Right lobe of liver (tissue), 6 donors: ENCODE results near the gene SLC17A7. TPM values are rescaled to one million over a fixed set of nuclear protein-coding genes. Genes with fewer than 3 reads are reported as not detected.

Experiments used
- ATAC-seq, 4 donors: fragments of 200-7000 bp; cut with Tn5 transposase; one replicate each; pipeline ENCODE4 v1.9.1; 2020; ENCODE audit warnings: mild to moderate bottlenecking in 4 of 4, moderate library complexity in 4 of 4
- DNase-seq, 3 donors: peaks; one replicate each; pipeline ENCODE4 v3.0.0-alpha.2; 2020
- H3K27ac ChIP-seq, 3 donors: fragments of 200-600 bp; one replicate each; pipeline ENCODE4 v1.8.0; 2022
- H3K27me3 ChIP-seq, 2 donors: fragments of 200-600 bp; one replicate each; pipeline ENCODE4 v1.8.0; 2022
- H3K36me3 ChIP-seq, 4 donors: fragments of 200-600 bp; sonication (generic) in 1 of 4; one replicate each; pipeline versions ENCODE4 v1.5.1 to v1.8.0; 2017 to 2022; ENCODE audit warnings: control low read depth in 1 of 4
- H3K4me1 ChIP-seq, 4 donors: fragments of 200-600 bp; sonication (generic) in 1 of 4; one replicate each; pipeline versions ENCODE4 v1.5.1 to v1.8.0; 2017 to 2022; ENCODE audit warnings: control low read depth in 1 of 4
- H3K4me3 ChIP-seq, 3 donors: fragments of 200-600 bp; one replicate each; pipeline ENCODE4 v1.8.0; 2022
- H3K9me3 ChIP-seq, 4 donors: fragments of 200-600 bp; sonication (generic) in 1 of 4; one replicate each; pipeline versions ENCODE4 v1.5.1 to v1.8.0; 2017 to 2022; ENCODE audit warnings: control low read depth in 1 of 4
- POLR2A ChIP-seq: fragments of 450-650 bp; IDR thresholded peaks from one replicate; pipeline ENCODE4 v1.6.1; 2017; ENCODE audit warnings: antibody characterized with exemption, mild to moderate bottlenecking
- WGBS: methylation state at CpG from one replicate; pipeline ENCODE4 v1.1.6; 2018; ENCODE audit warnings: low coverage, low lambda C conversion rate; ENCODE audit not compliant: insufficient coverage; ENCODE audit errors: missing lambda C conversion rate; 5-methylcytosine and 5-hydroxymethylcytosine counted together
- intact Hi-C, 2 donors: fragments of 100-400 bp; cut with DNase I; formaldehyde crosslinking; loops; one replicate each; pipeline versions ENCODE4 v1.11.2 to v1.14.1; 2022
- total RNA-seq, 6 experiments: library from RNA; depleted of rRNA in 2 of 6; stranded (reverse); fragments of >200 nt in 2 of 6; fragmentation: NEBNext Ultra II Directional in 3 of 6; extraction: Animal tissue kit (Norgen Biotek cat#: 25700) in 3 of 6; gene quantifications; one replicate each; pipeline versions ENCODE4 v1.1.0 to v1.2.4, GENCODE V29; 2016 to 2023
- TF ChIP-seq, protein P1 (sequence below), 4 donors: fragments of 200-600 bp in 3 of 4; fragments of 450-650 bp in 1 of 4; IDR thresholded peaks; one replicate each; pipeline versions ENCODE4 v1.5.1 to v1.8.0; 2016 to 2022; ENCODE audit warnings: antibody characterized with exemption in 4 of 4, mild to moderate bottlenecking in 2 of 4
- donor health status: DM: no; HTN: yes; CAD: no.
- donor health status: DM: no; HTN: no; CAD: no.
- donor health status: DM: no; HTN: no; CAD: no.
- donor health status: DM: no; HTN: yes; CAD: no.
- donor health status: DM: no; HTN: yes; CAD: no.

The SLC17A7 gene
- total RNA-seq, 6 experiments from 2014 or later, result 0.13 TPM; not detected in 5

- H3K36me3 ChIP-seq, result no peaks in the 10 kb centered on the region
- peaks cover 9 to 23% of the 10 kb centered on the region in 2 donors for H3K27me3 ChIP-seq
- WGBS, result 3% methylated on average over 3 of the region's 3 CpGs
- H3K9me3 ChIP-seq, result no peaks in the 10 kb centered on the region
- H3K4me3 ChIP-seq, result no peak overlapping the region
- TF ChIP-seq POLR2A, result no peak
- TF ChIP-seq, protein P1, sequence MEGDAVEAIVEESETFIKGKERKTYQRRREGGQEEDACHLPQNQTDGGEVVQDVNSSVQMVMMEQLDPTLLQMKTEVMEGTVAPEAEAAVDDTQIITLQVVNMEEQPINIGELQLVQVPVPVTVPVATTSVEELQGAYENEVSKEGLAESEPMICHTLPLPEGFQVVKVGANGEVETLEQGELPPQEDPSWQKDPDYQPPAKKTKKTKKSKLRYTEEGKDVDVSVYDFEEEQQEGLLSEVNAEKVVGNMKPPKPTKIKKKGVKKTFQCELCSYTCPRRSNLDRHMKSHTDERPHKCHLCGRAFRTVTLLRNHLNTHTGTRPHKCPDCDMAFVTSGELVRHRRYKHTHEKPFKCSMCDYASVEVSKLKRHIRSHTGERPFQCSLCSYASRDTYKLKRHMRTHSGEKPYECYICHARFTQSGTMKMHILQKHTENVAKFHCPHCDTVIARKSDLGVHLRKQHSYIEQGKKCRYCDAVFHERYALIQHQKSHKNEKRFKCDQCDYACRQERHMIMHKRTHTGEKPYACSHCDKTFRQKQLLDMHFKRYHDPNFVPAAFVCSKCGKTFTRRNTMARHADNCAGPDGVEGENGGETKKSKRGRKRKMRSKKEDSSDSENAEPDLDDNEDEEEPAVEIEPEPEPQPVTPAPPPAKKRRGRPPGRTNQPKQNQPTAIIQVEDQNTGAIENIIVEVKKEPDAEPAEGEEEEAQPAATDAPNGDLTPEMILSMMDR (IDR thresholded peaks at IDR 0.05), result no peak
- DNase-seq (no peak), ATAC-seq (no peak)
- intact Hi-C loops, result no loop called here
- peaks cover 0 to 7% (median 0%) of the 10 kb centered on the region in 4 donors for H3K4me1 ChIP-seq
- H3K27ac ChIP-seq, result no peak overlapping the region
Observed at GRCh38 chr19:49423985-49424303, 17.4 kb downstream of the SLC17A7 start.

GRCh38 chr19:49423071-49423984 lies 18.0 kb downstream of the SLC17A7 start, which contains the start of gene PTH2:
PTH2 (minus strand) TSS chr19:49423441; CDS start chr19:49423339, 102 bp downstream.
- Histone ChIP-seq H3K27ac (no peak within 1 kb of the TSS), H3K4me1 (peaks cover 0 to 7% (median 0%) of the 10 kb centered on the region in 4 donors), H3K9me3 (no peaks in the 10 kb centered on the region), H3K27me3 (peaks cover 9 to 23% of the 10 kb centered on the region in 2 donors), H3K36me3 (no peaks in the 10 kb centered on the region), H3K4me3 (no peak within 1 kb of the TSS)
- DNase-seq, result no peak
- intact Hi-C loops, result no loop called here
- ATAC-seq, result no peak
- no peak for TF ChIP-seq POLR2A
- TF ChIP-seq, protein P1 (IDR thresholded peaks at IDR 0.05), result no peak
- 7% methylated on average over 19 of the region's 42 CpGs for WGBS

DNA sequence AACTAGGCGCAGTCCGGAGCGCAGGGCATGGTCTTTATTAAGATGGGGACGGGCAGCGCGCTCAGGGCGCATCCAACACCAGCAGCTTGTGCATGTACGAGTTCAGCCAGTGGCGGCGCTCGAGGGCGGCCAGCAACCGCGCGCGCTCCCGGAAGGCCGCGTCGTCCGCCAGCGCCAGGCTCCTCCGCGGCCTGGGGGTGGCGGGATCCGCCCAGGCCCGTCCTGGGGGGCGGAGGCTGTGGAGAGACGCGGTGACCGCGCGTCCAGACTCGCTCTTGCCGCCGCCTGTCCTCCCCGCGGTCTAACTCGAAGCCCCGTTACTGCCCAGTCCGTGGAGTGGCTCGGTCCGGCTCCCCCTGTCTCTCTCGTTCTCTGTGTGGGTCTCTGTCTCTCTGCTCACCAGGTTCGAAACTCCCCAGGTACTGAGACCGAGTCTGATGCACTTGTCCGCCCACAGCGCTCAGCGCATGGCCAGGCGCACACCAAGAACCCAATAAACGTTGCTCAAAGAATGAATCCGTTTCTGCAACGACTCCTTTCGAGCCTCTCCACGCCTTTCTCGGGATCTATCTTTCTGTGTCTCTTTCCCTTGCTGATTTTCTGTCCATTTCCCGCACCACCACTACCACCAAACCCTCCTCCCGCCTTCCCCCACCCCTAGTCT lies 18.8 kb downstream of the SLC17A7 start:
- DNase-seq, result no peak
- WGBS, result 6% methylated on average over 12 of the region's 58 CpGs

DNA sequence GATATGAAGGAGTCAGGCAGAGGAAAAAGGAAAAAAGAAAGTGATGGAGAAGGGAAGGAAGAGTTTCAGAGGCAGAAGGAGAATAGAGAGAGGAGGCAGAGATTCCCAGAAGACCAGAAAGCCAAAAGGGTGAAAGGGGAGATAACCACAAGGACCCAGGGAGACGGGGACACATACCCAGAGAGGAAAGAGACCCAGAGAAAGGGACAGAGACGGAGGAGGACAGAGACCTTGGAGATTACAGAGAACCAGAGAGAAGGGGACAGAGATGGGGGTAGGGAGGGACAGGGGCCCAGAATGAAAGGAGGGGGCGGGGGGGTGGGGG lies 19.5 kb downstream of the SLC17A7 start:
- WGBS, result 59% methylated on average over 2 of the region's 3 CpGs
- intact Hi-C loops, result no loop called here
- TF ChIP-seq, protein P1 (IDR thresholded peaks at IDR 0.05), result no peak
- no peak for TF ChIP-seq POLR2A
- Histone ChIP-seq H3K27me3 (peaks cover 9 to 23% of the 10 kb centered on the region in 2 donors), H3K4me3 (no peak overlapping the region), H3K4me1 (peaks cover 0 to 7% (median 0%) of the 10 kb centered on the region in 4 donors), H3K9me3 (no peaks in the 10 kb centered on the region), H3K27ac (no peak overlapping the region), H3K36me3 (no peaks in the 10 kb centered on the region)
- ATAC-seq (no peak), DNase-seq (no peak)

More for the DNA sequence above, 18.8 kb downstream of the SLC17A7 start:
- H3K9me3 ChIP-seq, result no peaks in the 10 kb centered on the region
- H3K27me3 ChIP-seq, result peaks cover 9 to 23% of the 10 kb centered on the region in 2 donors
- H3K27ac ChIP-seq, result no peak overlapping the region
- no peaks in the 10 kb centered on the region for H3K36me3 ChIP-seq
- TF ChIP-seq, protein P1 (IDR thresholded peaks at IDR 0.05), result peak; percentile 21 to 27 (median 24)
- no peak for TF ChIP-seq POLR2A
- H3K4me3 ChIP-seq, result no peak overlapping the region
- peak; percentile 31 to 60 (median 48) for ATAC-seq
- intact Hi-C loops, result no loop called here
- peaks cover 0 to 7% (median 0%) of the 10 kb centered on the region in 4 donors for H3K4me1 ChIP-seq
